ENCODE results near the gene SMARCD2.

The SMARCD2 gene

GRCh38 chr17:63792055-63792729 lies 50.3 kb downstream of the SMARCD2 start:
- H3K36me3 ChIP-seq (replicated peaks) = peaks cover 87% of the 10 kb centered on the region
- no peak for DNase-seq
- no peak for TF ChIP-seq CTCF (IDR thresholded peaks at IDR 0.05; ENCODE audit: low read depth, low read length, missing control alignments)
- in situ Hi-C loops (cut with HindIII; ENCODE audit: low pct_ligation_motif_present, low sequenced_read_pairs) = no loop called here
- no peak overlapping the region for H3K27ac ChIP-seq
- H3K27me3 ChIP-seq (replicated peaks) = no peaks in the 10 kb centered on the region
- no peak overlapping the region for H3K4me3 ChIP-seq (ENCODE audit: low read depth, low read length)

- H3K27me3 ChIP-seq (replicated peaks) = no peaks in the 10 kb centered on the region
- peaks cover 75% of the 10 kb centered on the region for H3K36me3 ChIP-seq (replicated peaks)
- in situ Hi-C loops (cut with HindIII; ENCODE audit: low pct_ligation_motif_present, low sequenced_read_pairs) = no loop called here
- no peak overlapping the region for H3K27ac ChIP-seq
- no peak for TF ChIP-seq CTCF (IDR thresholded peaks at IDR 0.05; ENCODE audit: low read depth, low read length, missing control alignments)
- no peak overlapping the region for H3K4me3 ChIP-seq (ENCODE audit: low read depth, low read length)
- no peak for DNase-seq
Observed at GRCh38 chr17:63790057-63790456, 52.4 kb downstream of the SMARCD2 start.

- H3K4me3 ChIP-seq (ENCODE audit: low read depth, low read length) = no peak overlapping the region
- H3K36me3 ChIP-seq (replicated peaks) = peaks cover 50% of the 10 kb centered on the region
- no peak overlapping the region for H3K27ac ChIP-seq
- in situ Hi-C loops (cut with HindIII; ENCODE audit: low pct_ligation_motif_present, low sequenced_read_pairs) = no loop called here
- no peak for TF ChIP-seq CTCF (IDR thresholded peaks at IDR 0.05; ENCODE audit: low read depth, low read length, missing control alignments)
- DNase-seq = no peak
- H3K27me3 ChIP-seq (replicated peaks) = no peaks in the 10 kb centered on the region
Observed at GRCh38 chr17:63786971-63787711, 55.3 kb downstream of the SMARCD2 start.

GRCh38 chr17:63786117-63786516 lies 56.4 kb downstream of the SMARCD2 start:
- Histone ChIP-seq H3K36me3 (replicated peaks) (peaks cover 40% of the 10 kb centered on the region), H3K4me3 (ENCODE audit: low read depth, low read length) (no peak overlapping the region), H3K27me3 (replicated peaks) (no peaks in the 10 kb centered on the region), H3K27ac (no peak overlapping the region)
- TF ChIP-seq CTCF (IDR thresholded peaks at IDR 0.05; ENCODE audit: low read depth, low read length, missing control alignments) = no peak
- no peak for DNase-seq
- in situ Hi-C loops (cut with HindIII; ENCODE audit: low pct_ligation_motif_present, low sequenced_read_pairs) = no loop called here

GRCh38 chr17:63785556-63785955 lies 56.9 kb downstream of the SMARCD2 start:
- in situ Hi-C loops (cut with HindIII; ENCODE audit: low pct_ligation_motif_present, low sequenced_read_pairs) = no loop called here
- Histone ChIP-seq H3K36me3 (replicated peaks) (peaks cover 37% of the 10 kb centered on the region), H3K27ac (no peak overlapping the region), H3K27me3 (replicated peaks) (no peaks in the 10 kb centered on the region), H3K4me3 (ENCODE audit: low read depth, low read length) (no peak overlapping the region)
- no peak for DNase-seq
- no peak for TF ChIP-seq CTCF (IDR thresholded peaks at IDR 0.05; ENCODE audit: low read depth, low read length, missing control alignments)
